Measurements from ENCODE around the gene TTLL10. TPM values are rescaled to one million over a fixed set of nuclear protein-coding genes. Genes with fewer than 3 reads are reported as not detected.

TTLL10 gene
- total and polyA plus RNA-seq, 2 experiments from 2014 or later = 0.45 TPM; not detected in 1

- TF ChIP-seq ZNF462 (CRISPR knock-in tag; IDR thresholded peaks at IDR 0.05) (no peak), NANOG (IDR thresholded peaks at IDR 0.05; ENCODE audit: borderline replicate concordance) (no peak), CREB1 (CRISPR knock-in tag; IDR thresholded peaks at IDR 0.05; ENCODE audit: low read depth) (no peak), EZH2phosphoT487 (IDR thresholded peaks at IDR 0.05; ENCODE audit: unreplicated experiment) (no peak)
These were observed 38.1 kb upstream of the TTLL10 start (continued) for GRCh38 chr1:1135339-1136136.

GRCh38 chr1:1136547-1137230, 37.0 kb upstream of the TTLL10 start:
- Histone ChIP-seq H3K4me3 (peak overlapping the region; percentile 45; the same call in 1 of the 2 replicates), H3K4me2 (peak overlapping the region; percentile 48; the same call in 1 of the 2 replicates)
- no peak for TF ChIP-seq ZNF114 (CRISPR knock-in tag; IDR thresholded peaks at IDR 0.05)
- peak; percentile 43; the same call in 1 of the 2 replicates for TF ChIP-seq POLR2AphosphoS5 (IDR thresholded peaks at IDR 0.05; ENCODE audit: low read depth)

More at GRCh38 chr1:1136547-1137230, 37.0 kb upstream of the TTLL10 start:
- Mint-ChIP-seq H3K9me3 (no peaks in the 10 kb centered on the region), H3K27me3 (ENCODE audit: insufficient read depth, low read depth, poor library complexity) (peaks cover 7% of the 10 kb centered on the region), H3K27ac (no peak overlapping the region), H3K4me1 (peaks cover 12% of the 10 kb centered on the region), H3K36me3 (ENCODE audit: low read depth) (no peaks in the 10 kb centered on the region), H3K4me3 (peak overlapping the region; percentile 37; the same call in 2 of the 3 replicates)
- H3K27ac ChIP-seq (ENCODE audit: low read depth) = no peak overlapping the region
- ATAC-seq = peak; percentile 63
- peaks cover 7% of the 10 kb centered on the region; the same call in 1 of the 2 replicates for H3K4me1 ChIP-seq (ENCODE audit: insufficient read depth)
- H3K79me2 ChIP-seq (replicated peaks; ENCODE audit: insufficient read depth) = no peaks in the 10 kb centered on the region
- no peaks in the 10 kb centered on the region for H4K20me1 ChIP-seq (replicated peaks; ENCODE audit: insufficient read depth)
- peak; percentile 66 for DNase-seq (ENCODE audit: low spot score)
- peaks cover 6% of the 10 kb centered on the region; the same call in 1 of the 2 replicates for H3K27me3 ChIP-seq (ENCODE audit: insufficient read depth)
- no peaks in the 10 kb centered on the region for H3K9me2 ChIP-seq (ENCODE audit: insufficient read depth)
- H2AFZ ChIP-seq = peak overlapping the region; percentile 59
- no peaks in the 10 kb centered on the region for H3F3A ChIP-seq (replicated peaks; ENCODE audit: low read depth)
- no peaks in the 10 kb centered on the region for H3K36me3 ChIP-seq (ENCODE audit: insufficient read depth)

All from GM23338 (cell line).